ENCODE data around the gene TMEM81. TPM values are rescaled to one million over a fixed set of nuclear protein-coding genes. Genes with fewer than 3 reads are reported as not detected.
A peak's percentile ranks its signal among the peaks of the same experiment; 100 is the strongest.

Gene TMEM81
- total and polyA plus RNA-seq, 4 donors: 1.5 to 2.6 (median 2.0) TPM

DNA sequence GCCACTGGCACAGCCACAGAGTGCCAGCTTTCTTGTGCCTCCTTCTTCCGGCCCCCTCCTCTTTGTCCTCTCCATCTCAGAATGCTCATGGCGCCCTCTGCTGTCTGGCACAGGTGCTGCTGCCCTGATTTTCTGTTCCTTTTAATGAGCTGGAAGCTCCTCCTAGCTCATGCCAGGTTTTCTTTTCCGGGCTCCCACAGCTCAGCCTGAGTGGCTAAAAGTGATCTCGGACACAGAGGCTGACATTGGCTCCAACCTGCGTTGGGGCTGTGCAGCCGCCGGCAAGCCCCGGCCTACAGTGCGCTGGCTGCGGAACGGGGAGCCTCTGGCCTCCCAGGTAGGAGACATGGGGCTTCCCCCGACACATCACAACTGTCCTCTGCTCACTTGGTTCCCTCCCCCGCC, 22.6 kb downstream of the TMEM81 start:
- H3K27me3 ChIP-seq (ENCODE audit: control insufficient read depth in 3 of 3, insufficient read depth in 3 of 3, low read length in 2 of 3): no peaks in the 10 kb centered on the region
- H3K36me3 ChIP-seq (ENCODE audit: control insufficient read depth in 4 of 4, insufficient read depth in 4 of 4, low read length in 4 of 4): no peaks in the 10 kb centered on the region
- H3K9me3 ChIP-seq (ENCODE audit: control insufficient read depth in 4 of 4, insufficient read depth in 3 of 4, low read length in 3 of 4): no peaks in the 10 kb centered on the region
- ATAC-seq (ENCODE audit: insufficient read depth, low FRiP score) (peak; percentile 53), DNase-seq (peak; percentile 89 to 94 (median 92))
- H3K27ac ChIP-seq (ENCODE audit: low read depth in 1 of 2, low read length in 1 of 2): no peak overlapping the region
- no peak overlapping the region for H3K4me3 ChIP-seq
- peaks cover 0 to 4% (median 0%) of the 10 kb centered on the region in 5 donors for H3K4me1 ChIP-seq (ENCODE audit: control insufficient read depth in 5 of 5, insufficient read depth in 5 of 5, low read length in 5 of 5)
- WGBS, 2 donors: 37 to 46% methylated on average over 13 of the region's 13 CpGs
- TF ChIP-seq, protein P1, sequence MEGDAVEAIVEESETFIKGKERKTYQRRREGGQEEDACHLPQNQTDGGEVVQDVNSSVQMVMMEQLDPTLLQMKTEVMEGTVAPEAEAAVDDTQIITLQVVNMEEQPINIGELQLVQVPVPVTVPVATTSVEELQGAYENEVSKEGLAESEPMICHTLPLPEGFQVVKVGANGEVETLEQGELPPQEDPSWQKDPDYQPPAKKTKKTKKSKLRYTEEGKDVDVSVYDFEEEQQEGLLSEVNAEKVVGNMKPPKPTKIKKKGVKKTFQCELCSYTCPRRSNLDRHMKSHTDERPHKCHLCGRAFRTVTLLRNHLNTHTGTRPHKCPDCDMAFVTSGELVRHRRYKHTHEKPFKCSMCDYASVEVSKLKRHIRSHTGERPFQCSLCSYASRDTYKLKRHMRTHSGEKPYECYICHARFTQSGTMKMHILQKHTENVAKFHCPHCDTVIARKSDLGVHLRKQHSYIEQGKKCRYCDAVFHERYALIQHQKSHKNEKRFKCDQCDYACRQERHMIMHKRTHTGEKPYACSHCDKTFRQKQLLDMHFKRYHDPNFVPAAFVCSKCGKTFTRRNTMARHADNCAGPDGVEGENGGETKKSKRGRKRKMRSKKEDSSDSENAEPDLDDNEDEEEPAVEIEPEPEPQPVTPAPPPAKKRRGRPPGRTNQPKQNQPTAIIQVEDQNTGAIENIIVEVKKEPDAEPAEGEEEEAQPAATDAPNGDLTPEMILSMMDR (IDR thresholded peaks at IDR 0.05; ENCODE audit: control extremely low read depth, extremely low read depth): peak; percentile 50
- H3K9ac ChIP-seq (ENCODE audit: insufficient read depth in 1 of 2, low read length in 2 of 2): no peak overlapping the region

DNA sequence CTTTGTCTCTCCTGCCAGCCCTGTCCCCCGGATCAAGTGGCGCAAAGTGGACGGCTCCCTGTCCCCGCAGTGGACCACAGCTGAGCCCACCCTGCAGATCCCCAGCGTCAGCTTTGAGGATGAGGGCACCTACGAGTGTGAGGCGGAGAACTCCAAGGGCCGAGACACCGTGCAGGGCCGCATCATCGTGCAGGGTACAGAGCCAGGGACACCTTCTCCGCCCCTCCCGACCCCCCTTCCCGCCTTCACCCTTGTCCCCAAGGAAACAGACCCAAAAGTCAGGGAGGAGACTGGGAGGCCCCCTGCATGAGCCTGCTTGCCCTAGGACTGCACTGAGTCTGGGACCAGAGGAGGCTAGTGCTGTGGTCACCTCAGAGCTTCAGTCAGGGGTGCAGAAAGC, 23.0 kb downstream of the TMEM81 start:
- H3K36me3 ChIP-seq (ENCODE audit: control insufficient read depth in 4 of 4, insufficient read depth in 4 of 4, low read length in 4 of 4): no peaks in the 10 kb centered on the region
- H3K27ac ChIP-seq (ENCODE audit: low read depth in 1 of 2, low read length in 1 of 2): no peak overlapping the region
- TF ChIP-seq, protein P1 (IDR thresholded peaks at IDR 0.05; ENCODE audit: control extremely low read depth, extremely low read depth): no peak
- DNase-seq: no peak
- no peak overlapping the region for H3K4me3 ChIP-seq
- H3K4me1 ChIP-seq (ENCODE audit: control insufficient read depth in 5 of 5, insufficient read depth in 5 of 5, low read length in 5 of 5): peaks cover 0 to 4% (median 0%) of the 10 kb centered on the region in 5 donors
- ATAC-seq (ENCODE audit: insufficient read depth, low FRiP score): no peak
- H3K9me3 ChIP-seq (ENCODE audit: control insufficient read depth in 4 of 4, insufficient read depth in 3 of 4, low read length in 3 of 4): no peaks in the 10 kb centered on the region
- H3K9ac ChIP-seq (ENCODE audit: insufficient read depth in 1 of 2, low read length in 2 of 2): no peak overlapping the region
- H3K27me3 ChIP-seq (ENCODE audit: control insufficient read depth in 3 of 3, insufficient read depth in 3 of 3, low read length in 2 of 3): no peaks in the 10 kb centered on the region
- WGBS, 2 donors: 80 to 90% methylated on average over 14 of the region's 14 CpGs

DNA sequence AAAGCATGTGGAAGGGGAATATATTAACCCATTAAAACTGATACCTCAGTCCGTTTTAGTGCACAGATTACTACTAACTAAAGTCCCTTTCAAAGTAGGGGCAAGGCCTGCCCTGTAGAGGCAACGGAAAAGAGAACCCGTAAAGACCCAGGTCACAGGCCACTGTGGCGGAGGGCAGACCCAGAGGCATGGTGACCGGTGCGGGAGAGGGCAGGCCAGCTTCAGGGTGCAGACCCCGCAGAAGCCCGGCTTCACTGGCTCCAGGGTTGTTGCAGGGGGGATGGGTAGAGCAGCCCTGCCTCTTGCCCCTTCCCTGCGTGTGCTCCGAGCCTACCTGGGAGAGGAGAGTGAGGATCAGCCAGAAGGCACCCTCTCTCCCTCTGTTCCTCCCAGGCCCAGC, 23.5 kb downstream of the TMEM81 start:
- H3K27me3 ChIP-seq (ENCODE audit: control insufficient read depth in 3 of 3, insufficient read depth in 3 of 3, low read length in 2 of 3): no peaks in the 10 kb centered on the region
- peaks cover 0 to 4% (median 0%) of the 10 kb centered on the region in 5 donors for H3K4me1 ChIP-seq (ENCODE audit: control insufficient read depth in 5 of 5, insufficient read depth in 5 of 5, low read length in 5 of 5)
- H3K9me3 ChIP-seq (ENCODE audit: control insufficient read depth in 4 of 4, insufficient read depth in 3 of 4, low read length in 3 of 4): no peaks in the 10 kb centered on the region
- H3K36me3 ChIP-seq (ENCODE audit: control insufficient read depth in 4 of 4, insufficient read depth in 4 of 4, low read length in 4 of 4): no peaks in the 10 kb centered on the region
- H3K4me3 ChIP-seq: no peak overlapping the region
- ATAC-seq (ENCODE audit: insufficient read depth, low FRiP score): no peak
- no peak for DNase-seq
- 85 to 98% methylated on average over 10 of the region's 10 CpGs for WGBS, 2 donors
- TF ChIP-seq, protein P1 (IDR thresholded peaks at IDR 0.05; ENCODE audit: control extremely low read depth, extremely low read depth): no peak
- H3K9ac ChIP-seq (ENCODE audit: insufficient read depth in 1 of 2, low read length in 2 of 2): no peak overlapping the region
- no peak overlapping the region for H3K27ac ChIP-seq (ENCODE audit: low read depth in 1 of 2, low read length in 1 of 2)

DNA sequence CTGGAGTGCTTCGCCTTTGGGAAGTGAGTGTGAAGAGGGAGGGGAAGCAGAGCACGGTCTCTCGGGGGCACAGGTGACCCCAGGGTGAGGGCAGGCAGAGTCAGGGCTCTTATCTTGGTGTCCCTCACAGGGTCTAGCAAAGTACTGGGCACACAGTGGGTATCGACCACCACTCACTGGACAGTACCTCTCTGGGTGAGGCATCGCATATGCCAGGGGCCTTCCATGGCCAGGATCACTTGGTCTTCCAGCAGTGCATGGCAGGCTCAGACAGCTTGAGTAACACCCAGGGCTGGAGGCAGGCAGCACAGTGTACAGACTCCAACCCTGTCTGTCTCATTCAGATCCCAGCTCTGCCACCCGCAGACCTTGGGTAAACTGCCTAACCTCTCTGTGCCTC, 24.6 kb downstream of the TMEM81 start:
- H3K36me3 ChIP-seq (ENCODE audit: control insufficient read depth in 4 of 4, insufficient read depth in 4 of 4, low read length in 4 of 4): no peaks in the 10 kb centered on the region
- peaks cover 0 to 4% (median 0%) of the 10 kb centered on the region in 5 donors for H3K4me1 ChIP-seq (ENCODE audit: control insufficient read depth in 5 of 5, insufficient read depth in 5 of 5, low read length in 5 of 5)
- H3K27me3 ChIP-seq (ENCODE audit: control insufficient read depth in 3 of 3, insufficient read depth in 3 of 3, low read length in 2 of 3): no peaks in the 10 kb centered on the region
- 88 to 92% methylated on average over 6 of the region's 6 CpGs for WGBS, 2 donors
- TF ChIP-seq, protein P1 (IDR thresholded peaks at IDR 0.05; ENCODE audit: control extremely low read depth, extremely low read depth): no peak
- DNase-seq (no peak), ATAC-seq (ENCODE audit: insufficient read depth, low FRiP score) (no peak)
- H3K9ac ChIP-seq (ENCODE audit: insufficient read depth in 1 of 2, low read length in 2 of 2): no peak overlapping the region
- no peak overlapping the region for H3K4me3 ChIP-seq
- no peaks in the 10 kb centered on the region for H3K9me3 ChIP-seq (ENCODE audit: control insufficient read depth in 4 of 4, insufficient read depth in 3 of 4, low read length in 3 of 4)
- H3K27ac ChIP-seq (ENCODE audit: low read depth in 1 of 2, low read length in 1 of 2): no peak overlapping the region
